HG02885 (cell line): ENCODE results near the gene POLR1C.
"Not testable (repeated sequence)": the region's sequence is repeated elsewhere in the genome, so short reads cannot be mapped to it uniquely, and the experiment has no call there.

ENCODE experiments used
- ATAC-seq: cut with Tn5 transposase; IDR thresholded peaks from one replicate; pipeline ENCODE4 v1.9.1; 2021; ENCODE audit warnings: mild to moderate bottlenecking; ENCODE audit not compliant: unreplicated experiment, poor library complexity

The POLR1C gene

DNA sequence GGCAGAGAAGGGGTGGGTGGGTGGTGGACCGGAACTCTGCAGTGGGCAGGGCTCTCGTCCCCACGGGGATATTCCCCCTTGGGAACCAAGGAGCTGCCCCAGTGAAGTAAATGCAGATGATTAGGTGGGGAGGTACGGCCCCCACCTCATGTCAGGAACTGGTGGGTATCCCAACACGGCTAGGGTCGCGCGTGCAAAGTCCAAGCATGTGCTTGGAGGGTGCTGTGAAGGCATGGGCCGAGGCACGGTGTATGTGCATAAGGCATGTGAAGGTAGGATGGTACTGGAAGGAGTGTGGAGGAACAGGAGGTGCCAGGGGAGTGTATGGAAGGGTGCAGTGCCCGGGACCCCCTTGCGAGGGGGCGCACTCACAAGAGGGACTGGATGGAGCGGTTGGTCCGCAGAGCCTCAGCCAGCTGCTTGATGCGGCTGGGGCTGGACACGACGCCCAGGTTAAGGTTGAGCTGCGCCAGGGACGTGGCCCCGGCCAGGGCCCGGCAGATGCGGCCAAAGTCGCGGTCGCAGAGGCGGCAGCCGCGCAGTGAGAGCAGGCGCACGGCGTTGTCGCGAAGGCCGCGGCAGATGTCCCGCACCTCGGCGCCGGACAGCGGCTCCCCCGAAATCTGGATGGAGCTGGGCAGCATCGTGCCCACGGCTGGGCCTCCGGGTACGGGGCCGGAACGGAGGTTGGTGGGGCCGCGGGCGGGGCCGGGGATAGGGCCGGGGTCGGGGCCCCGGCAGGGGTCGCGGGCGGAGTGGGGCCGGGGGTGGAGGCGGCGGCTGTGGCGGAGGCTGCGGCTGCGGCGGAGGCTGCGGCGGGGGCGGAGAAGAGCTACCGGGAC, 7.5 kb upstream of the POLR1C start:
- ATAC-seq, result peak; percentile 2

- ATAC-seq, result peak; percentile 67
Observed at GRCh38 chr6:43509984-43510826, 6.7 kb upstream of the POLR1C start, which contains the start of gene LRRC73. TSS of gene LRRC73 (minus strand) at chr6:43510346. CDS start at chr6:43509785, 561 bp downstream.

DNA sequence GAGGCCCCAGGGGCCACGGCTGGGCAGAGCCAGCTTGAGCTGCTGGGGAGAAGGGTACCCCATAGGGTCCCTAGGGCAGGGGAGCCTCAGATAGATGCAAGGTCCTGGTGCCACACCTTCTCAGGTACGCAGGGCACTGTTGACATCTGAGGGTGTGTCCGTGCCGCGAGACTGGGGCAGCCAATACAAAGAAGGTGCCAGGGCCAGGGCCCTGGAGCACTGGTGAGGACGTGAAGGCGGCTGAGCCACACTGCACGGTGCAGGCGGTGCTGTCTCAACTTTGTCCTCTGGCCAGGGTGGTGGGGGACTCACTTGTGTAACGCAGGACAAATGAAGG, 6.1 kb upstream of the POLR1C start:
- no peak for ATAC-seq

DNA sequence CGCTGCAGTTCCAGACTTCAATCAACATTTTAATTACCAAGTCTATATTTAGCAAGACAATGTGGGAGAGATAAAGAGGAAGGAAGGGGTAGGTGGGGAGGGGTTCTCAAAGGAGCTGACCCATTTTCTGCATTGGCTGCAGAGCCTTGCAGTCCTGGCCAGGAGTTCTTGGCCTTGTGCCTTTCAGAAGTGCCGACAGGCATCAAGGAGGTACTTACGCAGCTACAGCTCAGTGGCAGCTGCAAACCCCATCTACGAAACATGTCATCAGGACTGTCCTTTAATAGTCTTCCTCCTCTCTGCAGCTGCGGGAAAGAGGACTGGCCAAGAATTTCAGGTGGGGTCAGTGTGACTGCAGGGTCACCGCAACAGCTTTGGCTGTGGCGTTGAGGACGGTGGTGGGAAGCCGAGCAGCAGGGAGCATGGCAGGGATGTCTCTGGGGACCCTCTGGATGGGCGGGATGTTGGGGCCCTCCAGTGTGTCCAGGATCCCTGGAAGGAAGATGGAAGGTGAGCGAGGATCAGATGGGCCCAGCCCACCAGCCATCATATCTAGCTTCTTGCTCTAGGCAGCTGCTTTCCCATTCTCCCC, 5.0 kb upstream of the POLR1C start:
- no peak for ATAC-seq

DNA sequence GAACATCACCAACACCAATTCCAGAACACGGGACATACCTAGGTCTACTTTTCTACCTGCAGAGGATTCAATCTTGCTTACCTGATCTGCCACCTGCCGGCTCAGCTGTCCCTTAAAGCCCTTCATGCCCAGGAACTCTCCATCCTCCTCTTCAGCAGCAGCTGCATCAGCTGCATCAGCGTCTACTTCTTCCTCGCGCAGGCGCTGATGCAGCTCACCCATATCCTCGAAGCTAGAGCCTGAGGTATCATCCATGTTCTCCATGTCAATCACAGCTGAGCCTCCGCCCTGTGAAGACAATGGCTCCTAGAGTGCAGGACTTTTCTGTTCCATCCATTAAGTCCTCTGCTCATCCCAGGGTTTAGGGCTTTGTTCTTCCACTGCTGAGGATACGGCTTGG, 1.1 kb upstream of the POLR1C start:
- ATAC-seq, result no peak

- ATAC-seq, result no peak
Observed at GRCh38 chr6:43516367-43516696, 557 bp upstream of the POLR1C start.

DNA sequence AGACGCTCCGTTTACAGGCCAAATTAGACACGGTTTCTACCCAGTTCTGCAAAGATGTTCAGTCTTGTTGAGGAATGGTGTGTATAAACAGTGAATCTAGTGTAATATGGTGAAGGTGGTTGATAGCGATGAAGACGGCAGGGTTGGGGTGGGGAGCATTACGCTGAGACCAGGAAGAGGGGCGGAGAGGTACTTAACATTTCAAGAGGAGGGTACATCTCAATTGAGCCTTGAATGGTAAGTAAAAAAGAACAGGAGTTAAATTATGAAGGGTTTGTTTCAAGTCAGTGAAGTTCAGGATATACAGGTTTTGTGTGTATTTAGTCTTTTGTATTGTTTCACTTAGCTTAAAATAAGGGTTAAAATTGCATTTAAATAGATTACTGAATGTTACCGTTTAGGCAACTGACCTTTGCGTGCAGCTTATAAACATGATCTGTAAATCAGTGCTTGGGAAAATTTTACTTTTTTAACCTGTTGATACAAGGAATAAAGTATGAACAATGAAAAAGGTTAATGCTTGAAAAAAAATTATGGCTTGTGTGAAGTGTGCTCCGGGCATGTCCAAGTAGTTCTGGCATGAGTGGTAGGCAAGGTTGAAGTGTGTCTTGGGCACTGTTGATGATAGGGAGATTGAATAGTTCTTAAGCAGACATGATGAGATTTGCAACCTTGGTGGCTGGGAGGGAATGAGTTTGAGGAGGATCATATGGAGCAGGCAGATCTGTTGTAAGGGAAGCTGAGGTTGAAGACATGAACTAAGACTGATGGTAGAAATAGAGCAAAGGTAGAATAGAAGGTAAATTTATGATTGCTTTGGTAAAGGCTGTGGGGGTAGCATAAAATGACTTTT, 842 bp downstream of the POLR1C start:
- ATAC-seq, result no peak

DNA sequence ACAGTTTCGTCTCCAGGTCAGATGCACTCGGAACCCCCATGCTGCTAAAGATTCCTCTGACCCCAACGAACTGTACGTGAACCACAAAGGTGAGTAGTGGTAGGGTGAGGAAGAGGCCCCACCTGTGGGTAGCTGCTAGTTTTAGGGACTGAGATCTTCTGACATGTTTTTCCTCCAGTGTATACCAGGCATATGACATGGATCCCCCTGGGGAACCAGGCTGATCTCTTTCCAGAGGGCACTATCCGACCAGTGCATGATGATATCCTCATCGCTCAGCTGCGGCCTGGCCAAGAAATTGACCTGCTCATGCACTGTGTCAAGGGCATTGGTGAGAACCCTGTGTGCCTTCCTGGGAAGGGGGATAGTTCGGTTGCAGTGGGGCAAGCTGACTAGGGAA, 3.2 kb downstream of the POLR1C start:
- ATAC-seq, result no peak

- ATAC-seq, result no peak
Observed at GRCh38 chr6:43521836-43522235, 4.9 kb downstream of the POLR1C start.

GRCh38 chr6:43522547-43523261, 5.8 kb downstream of the POLR1C start:
- no peak for ATAC-seq

DNA sequence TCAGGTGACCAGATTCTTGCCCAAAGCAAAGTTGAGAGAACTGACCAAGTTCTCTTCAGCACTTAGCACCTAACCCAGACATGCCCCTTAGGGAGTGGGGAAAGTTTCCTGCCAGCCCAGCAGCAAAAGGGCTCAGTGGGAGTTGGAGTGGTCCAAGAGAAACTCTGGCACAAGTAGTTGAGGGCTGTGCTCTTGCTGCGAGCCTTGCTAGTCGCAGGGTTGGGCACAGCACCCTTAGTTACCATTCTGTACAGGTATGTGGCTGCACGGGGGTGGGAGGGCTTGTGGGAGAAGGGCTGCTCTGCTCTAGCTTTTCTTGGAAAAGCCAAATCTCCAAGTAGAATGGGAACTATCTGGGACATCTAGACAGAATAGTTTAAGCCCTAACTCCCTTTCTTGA, 6.4 kb downstream of the POLR1C start:
- no peak for ATAC-seq

DNA sequence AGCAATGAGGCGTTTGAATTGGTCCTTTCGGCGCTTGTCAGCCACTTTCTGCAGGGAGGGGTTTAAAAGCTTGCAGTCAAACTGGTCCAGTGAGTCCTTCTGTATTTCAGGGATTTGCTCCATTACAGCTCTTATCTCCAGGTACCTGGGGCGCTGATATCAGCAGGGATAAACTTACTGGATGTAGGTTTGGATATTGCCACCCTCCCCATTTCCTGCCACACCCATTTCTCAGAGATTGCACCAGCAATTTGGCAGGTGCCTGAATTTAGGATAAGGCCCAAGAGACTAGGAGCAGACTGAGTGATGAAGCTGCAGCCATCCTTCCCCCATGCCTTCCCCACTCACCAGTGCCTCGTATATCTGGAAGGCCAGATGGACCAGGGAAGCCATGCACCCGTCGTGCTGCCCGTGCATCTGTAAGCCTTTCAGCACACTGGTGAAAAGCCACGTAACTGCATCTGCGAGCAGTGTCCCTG, 7.6 kb downstream of the POLR1C start:
- no peak for ATAC-seq

DNA sequence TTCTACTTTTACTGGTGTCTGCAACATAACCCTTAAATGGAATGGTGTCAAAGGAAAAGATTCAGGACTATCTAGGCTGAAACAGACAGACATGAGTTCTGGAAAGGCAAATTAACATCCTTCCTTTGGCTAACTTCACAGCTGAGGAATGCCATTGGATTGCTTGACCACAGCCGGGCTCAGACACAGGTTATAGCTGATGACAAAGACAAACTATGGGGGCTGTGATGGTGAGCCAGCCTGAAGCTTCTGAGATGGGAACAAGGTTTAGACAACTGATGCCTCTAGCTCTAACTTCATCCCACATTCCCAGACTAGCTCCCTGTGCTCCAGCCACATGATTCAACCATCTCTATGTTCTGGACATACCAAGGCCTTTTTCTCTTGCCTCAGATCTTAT, 15.3 kb downstream of the POLR1C start:
- ATAC-seq, result no peak

GRCh38 chr6:43538986-43539385, 22.1 kb downstream of the POLR1C start:
- ATAC-seq, result not testable (repeated sequence)

GRCh38 chr6:43539409-43539808, 22.5 kb downstream of the POLR1C start:
- not testable (repeated sequence) for ATAC-seq

DNA sequence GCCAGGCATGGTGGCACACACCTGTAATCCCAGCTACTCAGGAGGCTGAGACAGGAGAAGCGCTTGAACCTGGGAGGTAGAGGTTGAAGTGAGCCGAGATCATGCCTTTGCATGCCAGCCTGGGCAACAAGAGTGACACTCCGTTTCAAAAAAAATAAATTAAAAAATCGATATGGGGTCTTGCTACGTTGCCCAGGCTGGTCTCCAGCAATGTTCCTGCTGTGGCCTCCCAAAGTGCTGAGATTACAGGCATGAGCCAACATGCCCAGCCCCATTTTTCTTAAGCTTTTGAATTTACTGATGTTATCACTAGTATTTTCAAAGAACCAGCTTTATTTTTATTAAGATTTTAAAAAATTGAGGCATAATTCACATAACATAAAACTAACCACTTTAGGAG, 23.6 kb downstream of the POLR1C start:
- ATAC-seq, result no peak

DNA sequence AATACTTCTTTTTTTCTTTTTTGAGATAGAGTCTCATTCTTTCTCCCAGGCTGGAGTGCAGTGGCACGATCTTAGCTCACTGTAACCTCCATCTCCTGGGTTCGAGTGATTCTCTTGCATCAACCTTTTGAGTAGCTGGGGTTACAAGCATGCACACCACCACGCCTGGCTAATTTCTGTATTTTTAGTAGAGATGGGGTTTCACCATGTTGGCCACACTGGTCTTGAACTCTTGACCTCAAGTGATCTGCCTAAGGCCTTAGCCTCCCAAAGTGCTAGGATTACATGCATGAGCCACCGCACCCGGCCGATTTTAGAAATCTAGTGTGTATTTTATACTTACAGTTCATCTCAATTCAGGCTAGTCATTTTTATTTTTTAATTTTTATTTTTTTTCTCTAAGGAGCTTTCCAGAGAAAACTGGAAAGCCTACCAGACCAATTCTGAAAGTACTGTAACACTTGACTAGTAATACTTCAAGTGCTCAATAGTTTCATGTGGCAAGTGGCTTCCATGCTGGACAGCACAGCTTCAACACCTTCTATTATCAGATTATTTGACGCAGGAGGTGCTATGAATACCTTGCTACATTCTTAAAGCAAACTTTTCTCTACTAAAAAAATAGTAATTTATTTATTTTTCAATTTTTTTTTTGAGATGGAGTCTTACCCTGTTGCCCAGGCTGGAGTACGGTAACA, 25.0 kb downstream of the POLR1C start:
- ATAC-seq, result no peak

GRCh38 chr6:43544461-43544860, 27.6 kb downstream of the POLR1C start:
- ATAC-seq, result no peak

DNA sequence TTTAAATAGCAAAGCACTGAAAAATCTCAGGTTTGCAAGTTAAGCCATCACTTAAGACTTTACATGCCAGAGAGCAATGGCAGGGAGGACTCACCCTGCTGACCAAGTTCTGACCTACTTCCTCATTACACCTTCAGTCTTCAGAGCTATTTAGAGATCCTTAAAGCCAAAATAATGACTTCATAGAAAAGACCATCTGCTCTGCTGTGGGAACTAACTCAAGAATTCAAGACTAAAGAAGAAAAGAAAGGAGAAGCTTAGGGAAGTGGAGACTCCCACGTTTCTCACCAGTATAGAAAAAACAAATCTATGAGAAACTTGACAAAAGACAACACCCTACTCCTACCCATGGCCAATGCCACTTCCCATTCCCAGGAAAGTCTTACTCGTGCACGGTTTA, 30.3 kb downstream of the POLR1C start:
- no peak for ATAC-seq
